Camera-type eye (tissue), 1 donor: ENCODE results near the gene POLDIP3. TPM values are rescaled to one million over a fixed set of nuclear protein-coding genes. Genes with fewer than 3 reads are reported as not detected.

Source experiments
- total RNA-seq: library from RNA; depleted of rRNA; stranded (reverse); fragments of >200 nt; gene quantifications from one replicate; pipeline ENCODE4 v1.2.3, GENCODE V29; 2014

Gene POLDIP3
- 46.8 TPM for total RNA-seq

GRCh38 chr22:42614312-42615091 lies at the start of gene POLDIP3:
Gene POLDIP3 (minus strand): TSS chr22:42614883. CDS start chr22:42614857, 26 bp downstream.

GRCh38 chr22:42649246-42650099 lies 34.8 kb upstream of the POLDIP3 start, which contains the start of gene CYB5R3:
Gene CYB5R3 (minus strand): TSS chr22:42649392. CDS start chr22:42649315, 77 bp downstream.

GRCh38 chr22:42553475-42554361 lies 61.0 kb downstream of the POLDIP3 start, which contains the start of gene SERHL2:
Gene SERHL2 (plus strand): TSS chr22:42553956. CDS start chr22:42554021, 65 bp downstream.

Other genes with a start within 250 kb of the POLDIP3 start
- gene NFAM1, start 182.5 kb downstream of the POLDIP3 start, total RNA-seq, result 0.77 TPM
- gene RRP7A, start 95.1 kb downstream of the POLDIP3 start, total RNA-seq, result 26.6 TPM
- 4.5 TPM for gene SERHL2, start 60.9 kb downstream of the POLDIP3 start, total RNA-seq
- gene ATP5MGL, start 25.7 kb upstream of the POLDIP3 start, total RNA-seq, result not detected
- 42.4 TPM for gene CYB5R3, start 34.5 kb upstream of the POLDIP3 start, total RNA-seq
- gene A4GALT, start 106.0 kb upstream of the POLDIP3 start, total RNA-seq, result 9.8 TPM
- gene ARFGAP3, start 242.4 kb upstream of the POLDIP3 start, total RNA-seq, result 60.7 TPM